22Rv1 (cell line): ENCODE measurements around the gene WDR81.

Experiments
- H3K27ac ChIP-seq: fragments of 450-650 bp; 2 replicates; pipeline ENCODE4 v1.5.1; 2017
- ZFX ChIP-seq: fragments of 450-650 bp; IDR thresholded peaks from 2 replicates; pipeline ENCODE4 v1.6.1; 2017; ENCODE audit warnings: antibody characterized with exemption, borderline replicate concordance
- TF ChIP-seq, protein P1 (sequence below): fragments of 450-650 bp; IDR thresholded peaks from 2 replicates; pipeline ENCODE4 v1.5.1; 2017; ENCODE audit warnings: mild to moderate bottlenecking

The WDR81 gene

DNA sequence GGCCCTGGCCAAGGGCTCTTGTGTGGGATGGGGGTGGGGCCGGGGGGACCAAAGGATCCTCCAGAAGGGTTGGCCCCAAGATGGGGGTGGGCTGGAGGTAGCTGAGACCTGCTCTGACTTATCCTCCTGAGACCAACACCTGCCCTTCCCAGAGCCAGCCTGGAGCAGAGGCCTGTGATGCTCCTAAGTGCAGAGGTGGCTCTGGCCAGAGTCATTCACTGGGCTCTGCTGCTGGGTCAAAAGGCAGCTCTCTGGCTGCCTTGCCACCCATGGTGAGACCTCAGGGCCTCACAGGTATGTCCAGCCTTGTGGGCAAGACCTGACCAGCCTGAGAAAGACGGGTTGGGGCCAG, 18.6 kb downstream of the WDR81 start:
- no peak overlapping the region for H3K27ac ChIP-seq
- TF ChIP-seq ZFX = no peak
- TF ChIP-seq, protein P1, sequence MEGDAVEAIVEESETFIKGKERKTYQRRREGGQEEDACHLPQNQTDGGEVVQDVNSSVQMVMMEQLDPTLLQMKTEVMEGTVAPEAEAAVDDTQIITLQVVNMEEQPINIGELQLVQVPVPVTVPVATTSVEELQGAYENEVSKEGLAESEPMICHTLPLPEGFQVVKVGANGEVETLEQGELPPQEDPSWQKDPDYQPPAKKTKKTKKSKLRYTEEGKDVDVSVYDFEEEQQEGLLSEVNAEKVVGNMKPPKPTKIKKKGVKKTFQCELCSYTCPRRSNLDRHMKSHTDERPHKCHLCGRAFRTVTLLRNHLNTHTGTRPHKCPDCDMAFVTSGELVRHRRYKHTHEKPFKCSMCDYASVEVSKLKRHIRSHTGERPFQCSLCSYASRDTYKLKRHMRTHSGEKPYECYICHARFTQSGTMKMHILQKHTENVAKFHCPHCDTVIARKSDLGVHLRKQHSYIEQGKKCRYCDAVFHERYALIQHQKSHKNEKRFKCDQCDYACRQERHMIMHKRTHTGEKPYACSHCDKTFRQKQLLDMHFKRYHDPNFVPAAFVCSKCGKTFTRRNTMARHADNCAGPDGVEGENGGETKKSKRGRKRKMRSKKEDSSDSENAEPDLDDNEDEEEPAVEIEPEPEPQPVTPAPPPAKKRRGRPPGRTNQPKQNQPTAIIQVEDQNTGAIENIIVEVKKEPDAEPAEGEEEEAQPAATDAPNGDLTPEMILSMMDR = no peak

DNA sequence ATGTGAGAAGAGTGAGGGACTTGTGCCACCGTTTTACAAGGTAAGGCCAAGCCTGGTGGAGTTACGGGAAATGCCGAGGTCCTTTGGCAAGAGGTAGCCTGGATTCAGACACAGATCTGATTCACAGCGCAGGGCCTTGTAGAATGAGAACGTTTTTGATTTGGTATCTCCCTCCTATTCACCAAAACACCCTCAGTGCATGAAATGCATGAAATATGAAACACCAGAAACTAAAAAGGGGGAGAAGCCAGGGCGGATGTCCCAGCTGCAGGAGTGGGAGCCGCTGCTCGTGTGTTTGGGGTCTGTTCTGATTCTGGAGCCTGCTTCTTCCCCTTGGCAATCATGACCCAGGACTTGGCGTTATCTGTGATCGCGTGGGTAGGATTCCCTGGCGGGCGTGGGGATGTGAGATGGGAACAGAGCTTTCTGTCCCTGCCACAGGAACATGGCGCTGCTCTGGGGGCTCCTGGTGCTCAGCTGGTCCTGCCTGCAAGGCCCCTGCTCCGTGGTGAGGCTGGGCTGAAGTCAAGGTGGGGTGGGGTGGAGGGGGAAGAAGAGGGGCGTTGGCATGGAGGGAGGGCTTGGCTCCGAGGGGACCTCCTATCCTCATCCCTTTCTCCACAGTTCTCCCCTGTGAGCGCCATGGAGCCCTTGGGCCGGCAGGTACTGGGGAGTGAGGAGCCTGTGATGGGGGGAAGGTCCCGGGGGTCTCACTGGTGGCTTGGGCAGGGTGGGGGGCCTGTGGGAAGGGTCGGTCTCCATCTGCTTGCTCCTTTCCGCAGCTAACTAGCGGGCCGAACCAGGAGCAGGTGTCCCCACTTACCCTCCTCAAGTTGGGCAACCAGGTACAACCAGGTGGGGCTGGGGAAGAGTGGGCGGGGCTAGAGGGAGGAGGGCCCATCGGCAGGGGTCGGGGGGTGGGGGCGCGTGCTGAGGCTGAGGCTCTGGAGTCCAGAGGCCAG, 20.3 kb downstream of the WDR81 start:
- TF ChIP-seq, protein P1 = no peak
- no peak for TF ChIP-seq ZFX

DNA sequence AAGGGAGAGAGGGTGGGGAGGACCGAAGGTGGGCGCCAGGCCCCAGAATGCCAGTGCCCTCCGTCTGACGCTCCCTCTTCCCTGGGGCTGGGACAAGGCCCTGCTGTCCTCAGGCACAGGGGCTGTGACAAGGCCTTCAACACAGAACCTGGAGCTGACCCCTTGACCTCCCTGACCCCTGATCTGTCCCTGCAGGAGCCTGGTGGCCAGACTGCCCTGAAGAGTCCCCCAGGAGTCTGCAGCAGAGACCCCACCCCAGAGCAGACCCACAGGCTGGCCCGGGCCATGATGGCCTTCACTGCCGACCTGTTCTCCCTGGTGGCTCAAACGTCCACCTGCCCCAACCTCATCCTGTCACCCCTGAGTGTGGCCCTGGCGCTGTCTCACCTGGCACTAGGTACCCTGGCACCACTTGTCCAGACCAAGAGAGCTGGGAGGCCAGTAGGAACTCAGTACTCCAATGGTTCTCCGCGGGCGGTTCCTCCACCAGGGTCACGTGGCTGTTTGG, 21.1 kb downstream of the WDR81 start:
- no peak overlapping the region for H3K27ac ChIP-seq
- TF ChIP-seq ZFX = no peak
- TF ChIP-seq, protein P1 = no peak

More for the DNA sequence above, 20.3 kb downstream of the WDR81 start:
- H3K27ac ChIP-seq = no peak overlapping the region

DNA sequence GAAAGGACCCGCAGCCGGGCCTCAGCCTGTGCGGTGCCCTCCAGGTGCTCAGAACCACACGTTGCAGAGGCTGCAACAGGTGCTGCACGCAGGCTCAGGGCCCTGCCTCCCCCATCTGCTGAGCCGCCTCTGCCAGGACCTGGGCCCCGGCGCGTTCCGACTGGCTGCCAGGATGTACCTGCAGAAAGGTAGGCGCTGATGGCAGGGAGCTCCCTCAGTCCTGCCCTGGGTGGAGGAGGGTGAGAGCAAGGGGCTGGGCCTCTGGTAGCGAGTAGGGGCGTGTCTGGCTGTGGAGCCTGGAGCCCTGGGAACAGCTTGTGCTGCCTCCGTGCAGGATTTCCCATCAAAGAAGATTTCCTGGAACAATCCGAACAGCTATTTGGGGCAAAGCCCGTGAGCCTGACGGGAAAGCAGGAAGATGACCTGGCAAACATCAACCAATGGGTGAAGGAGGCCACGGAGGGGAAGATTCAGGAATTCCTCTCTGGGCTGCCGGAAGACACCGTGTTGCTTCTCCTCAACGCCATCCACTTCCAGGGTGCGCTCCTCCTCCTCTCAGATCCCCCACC, 22.6 kb downstream of the WDR81 start:
- no peak overlapping the region for H3K27ac ChIP-seq
- TF ChIP-seq ZFX = no peak
- TF ChIP-seq, protein P1 = no peak

DNA sequence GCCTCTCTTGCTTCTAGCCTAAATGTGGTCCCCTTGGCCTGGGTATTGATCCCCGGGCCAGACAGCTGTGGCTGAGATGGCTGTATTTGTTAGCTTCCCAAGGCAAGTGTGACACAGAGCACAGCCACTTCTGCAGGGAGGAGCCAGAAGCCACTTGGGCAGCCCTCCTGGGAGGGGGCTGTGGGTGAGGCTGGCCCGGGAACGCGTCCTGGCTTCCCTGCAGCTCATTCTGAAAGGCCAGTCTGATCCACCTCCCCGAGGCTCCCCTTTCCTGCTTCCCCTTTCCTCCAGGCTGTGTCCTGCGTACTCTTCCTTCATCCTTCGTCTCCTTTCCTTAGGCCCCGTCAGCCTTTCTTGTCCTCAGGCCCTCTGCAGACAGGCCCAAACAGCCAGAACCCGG, 26.1 kb downstream of the WDR81 start:
- TF ChIP-seq ZFX = no peak
- TF ChIP-seq, protein P1 = no peak
- no peak overlapping the region for H3K27ac ChIP-seq

DNA sequence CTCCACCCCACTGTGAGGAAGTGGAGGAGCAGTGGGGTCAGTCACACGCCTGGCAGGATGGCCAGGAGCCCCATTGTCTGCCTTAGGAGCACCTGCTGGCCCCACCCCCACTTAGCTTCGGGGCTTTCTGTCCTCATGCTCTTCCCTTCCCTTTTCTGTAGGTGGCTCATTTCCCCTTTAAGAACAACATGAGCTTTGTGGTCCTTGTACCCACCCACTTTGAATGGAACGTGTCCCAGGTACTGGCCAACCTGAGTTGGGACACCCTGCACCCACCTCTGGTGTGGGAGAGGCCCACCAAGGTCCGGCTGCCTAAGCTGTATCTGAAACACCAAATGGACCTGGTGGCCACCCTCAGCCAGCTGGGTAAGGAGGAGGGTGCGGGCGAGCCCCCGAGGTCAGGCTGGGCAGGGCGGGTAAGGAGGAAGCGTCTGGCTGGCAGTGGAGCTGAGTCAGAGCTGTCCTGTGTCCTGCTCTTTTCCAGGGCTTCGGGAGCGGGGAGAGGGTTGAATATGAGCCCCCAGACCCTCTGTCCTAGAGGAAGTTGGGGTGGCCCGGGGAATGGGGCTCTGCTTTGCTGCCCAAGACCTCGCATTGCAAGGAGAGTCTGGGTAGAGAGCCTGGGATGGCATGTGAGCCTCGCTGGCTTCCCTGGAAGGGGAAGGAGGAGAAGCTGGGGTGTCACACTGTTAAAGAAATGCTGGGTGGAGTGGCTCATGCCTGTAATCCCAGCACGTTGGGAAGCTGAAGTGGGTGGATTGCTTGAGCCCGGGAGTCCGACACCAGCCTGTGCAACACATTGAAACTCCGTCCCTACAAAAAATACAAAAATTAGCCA, 28.1 kb downstream of the WDR81 start:
- no peak for TF ChIP-seq ZFX
- TF ChIP-seq, protein P1 = no peak
- H3K27ac ChIP-seq = no peak overlapping the region
